K562 (cell line): Measurements from ENCODE around the gene HSPB6. TPM values are rescaled to one million over a fixed set of nuclear protein-coding genes. Genes with fewer than 3 reads are reported as not detected.
A peak's percentile ranks its signal among the peaks of the same experiment; 100 is the strongest.

Experiments used
- ATAC-seq: fragments of 200-7000 bp; cut with Tn5 transposase; 3 replicates; pipeline ENCODE4 v1.9.1; 2020; ENCODE audit warnings: moderate library complexity
- BruUV-seq: library from RNA; stranded (reverse); fragments of 400-500 nt; replicated peaks from 2 replicates; lab custom pipeline; 2021; lab: Mats Ljungman, UMichigan
- CTCF ChIA-PET: fragments of 300-600 bp; formaldehyde crosslinking; extraction: SDS; loops from one replicate; lab custom pipeline; 2021; ENCODE audit warnings: low intra/inter-chr PET ratio; lab: Yijun Ruan, JAX
- POLR2A ChIA-PET: fragments of 300-600, 350-650 bp; sonication (Branson Sonifier 250); formaldehyde crosslinking; extraction: SDS; loops from one replicate; lab custom pipeline; 2021; ENCODE audit warnings: antibody characterized with exemption, inconsistent platforms; lab: Yijun Ruan, JAX
- DNase-seq, 4 experiments: peaks; one replicate each; pipeline versions ENCODE4 v3.0.0 to v3.0.0-alpha.2; 2011 to 2018; ENCODE audit warnings: low spot score in 3 of 4, mixed read lengths in 3 of 4; ENCODE audit errors: extremely low read depth in 1 of 4
- FAIRE-seq: peaks from 2 replicates; lab custom pipeline; 2011; peaks lifted over from hg19 to GRCh38; lab: Jason Lieb, UNC
- H2AFZ ChIP-seq: 2 replicates; pipeline ENCODE4 v1.6.0; 2011; ENCODE audit warnings: low read depth, low read length, control low read depth, inconsistent platforms
- H3K27ac ChIP-seq: fragments of 200-600 bp; 3 replicates; pipeline ENCODE4 v1.8.0; 2011; ENCODE audit warnings: low read depth, mild to moderate bottlenecking, control low read depth, inconsistent platforms, low read length, moderate library complexity, mixed read lengths; ENCODE audit errors: extremely low read depth
- H3K27me3 ChIP-seq, 2 experiments: fragments of 300-600 bp in 1 of 2; 2 replicates in 1 of 2; 3 replicates in 1 of 2; pipeline versions ENCODE4 v1.6.0 to v1.8.0; 2011; ENCODE audit warnings: inconsistent platforms in 2 of 2, low read length in 2 of 2, mild to moderate bottlenecking in 1 of 2, mixed read lengths in 1 of 2, moderate library complexity in 1 of 2; ENCODE audit not compliant: control insufficient read depth in 2 of 2, insufficient read depth in 2 of 2
- H3K36me3 ChIP-seq: fragments of 300-600 bp; 3 replicates; pipeline ENCODE4 v1.8.0; 2011; ENCODE audit warnings: mild to moderate bottlenecking, low read length, inconsistent platforms; ENCODE audit not compliant: control insufficient read depth, insufficient read depth
- H3K4me1 ChIP-seq, 2 experiments: fragments of 200-600 bp in 1 of 2; replicated peaks in 1 of 2; 2 replicates in 1 of 2; 3 replicates in 1 of 2; pipeline versions ENCODE4 v1.5.1 to v1.8.0; 2011; ENCODE audit warnings: inconsistent platforms in 2 of 2, low read length in 2 of 2, mild to moderate bottlenecking in 1 of 2, mixed read lengths in 1 of 2, moderate library complexity in 1 of 2; ENCODE audit not compliant: control insufficient read depth in 2 of 2, insufficient read depth in 2 of 2
- H3K4me2 ChIP-seq: 2 replicates; pipeline ENCODE4 v1.6.1; 2011; ENCODE audit warnings: low read length, control low read depth, inconsistent platforms, mixed read lengths; ENCODE audit not compliant: insufficient read depth
- H3K4me3 ChIP-seq: fragments of 200-600 bp; sonication (generic), shearing (Covaris generic); 2 replicates; pipeline ENCODE4 v1.5.1; 2016; ENCODE audit warnings: control low read depth, inconsistent platforms
- H3K79me2 ChIP-seq: fragments of 200-600 bp; 3 replicates; pipeline ENCODE4 v1.8.0; 2011; ENCODE audit warnings: low read length, inconsistent platforms; ENCODE audit not compliant: control insufficient read depth, insufficient read depth
- H3K9ac ChIP-seq, 2 experiments: 2 replicates each; pipeline versions ENCODE4 v1.6.0 to v1.6.1; 2011; ENCODE audit warnings: low read depth in 2 of 2, low read length in 2 of 2, control low read depth in 1 of 2, inconsistent platforms in 1 of 2, mild to moderate bottlenecking in 1 of 2, mixed read lengths in 1 of 2; ENCODE audit not compliant: insufficient read depth in 1 of 2
- H3K9me1 ChIP-seq: one replicate; pipeline ENCODE4 v1.6.0; 2011; ENCODE audit warnings: inconsistent platforms, mild to moderate bottlenecking, low read length, moderate library complexity; ENCODE audit not compliant: control insufficient read depth, insufficient read depth
- H3K9me3 ChIP-seq: replicated peaks from 2 replicates; pipeline ENCODE4 v1.5.1; 2011; ENCODE audit warnings: low read depth, low read length, inconsistent platforms; ENCODE audit not compliant: control insufficient read depth, insufficient read depth
- H4K20me1 ChIP-seq: replicated peaks from 2 replicates; pipeline ENCODE4 v1.6.1; 2011; ENCODE audit warnings: low read length, inconsistent platforms, mixed read lengths; ENCODE audit not compliant: control insufficient read depth, insufficient read depth
- ESRRA ChIP-seq: fragments of 450-650 bp; IDR thresholded peaks from 2 replicates; pipeline ENCODE4 v1.6.1; 2014; ENCODE audit warnings: low read depth, mild to moderate bottlenecking, moderate library complexity, borderline replicate concordance
- FOXK1 ChIP-seq: sonication (generic); formaldehyde crosslinking; IDR thresholded peaks from 2 replicates; pipeline ENCODE4 v1.8.0; 2022; ENCODE audit warnings: missing genetic modification reagents, mild to moderate bottlenecking, borderline replicate concordance
- POLR2G ChIP-seq: fragments of 200-400 bp; formaldehyde crosslinking; IDR thresholded peaks from 2 replicates; pipeline ENCODE4 v1.6.1; 2017; ENCODE audit warnings: low read depth, mild to moderate bottlenecking, antibody characterized with exemption, low read length, moderate library complexity
- RBFOX2 ChIP-seq: fragments of 200-400 bp; formaldehyde crosslinking; IDR thresholded peaks from 2 replicates; pipeline ENCODE4 v1.6.1; 2017; ENCODE audit warnings: low read depth, mild to moderate bottlenecking, low read length, moderate library complexity
- ZNF212 ChIP-seq: fragments of 450-650 bp; formaldehyde crosslinking; IDR thresholded peaks from 2 replicates; pipeline ENCODE4 v1.4.0; 2020; ENCODE audit warnings: mild to moderate bottlenecking
- WGBS: fragments of 100-300 bp; shearing (Covaris generic); methylation state at CpG from one replicate; pipeline ENCODE4 v1.1.6; 2016; ENCODE audit warnings: low coverage, mixed read lengths; ENCODE audit not compliant: insufficient coverage; ENCODE audit errors: missing lambda C conversion rate; 5-methylcytosine and 5-hydroxymethylcytosine counted together
- in situ Hi-C: fragments of 300-500 bp; cut with MboI; formaldehyde crosslinking; loops from 4 replicates; pipeline ENCODE4 v1.15.0; 2018; ENCODE audit warnings: inconsistent platforms, mixed read lengths
- intact Hi-C: fragments of 100-400 bp; cut with micrococcal nuclease; formaldehyde crosslinking; loops from 2 replicates; pipeline ENCODE4 v1.14.2; 2022
- polyA plus RNA-seq, 8 experiments: library from polyadenylated mRNA; depleted of rRNA in 4 of 8; stranded (reverse) in 5 of 8; unstranded in 3 of 8; fragments of >200 nt; fragmentation: Nextera tagmentation in 2 of 8; fragmentation: Illumina TruSeq in 1 of 8; extraction: Ambion mirVana in 2 of 8; extraction: Trizol in 1 of 8; gene quantifications; 2 replicates each; pipeline versions ENCODE4 v1.2.1 to v1.2.3, GENCODE V29; 2011 to 2014; ENCODE audit warnings: inconsistent platforms in 1 of 8, missing spikeins in 1 of 8
- total RNA-seq, 7 experiments: library from RNA; depleted of rRNA in 6 of 7; stranded (reverse); fragments of >200 nt in 6 of 7; fragmentation: Illumina TruSeq in 2 of 7; extraction: Trizol in 2 of 7; gene quantifications; 2 replicates each; pipeline versions ENCODE4 v1.2.1 to v1.2.3, GENCODE V29; 2011 to 2021; ENCODE audit warnings: low replicate concordance in 1 of 7
- TF ChIP-seq, protein P1 (sequence below): sonication (generic); formaldehyde crosslinking; IDR thresholded peaks from 2 replicates; pipeline ENCODE4 v1.8.0; 2022; ENCODE audit warnings: missing genetic modification reagents, mild to moderate bottlenecking, moderate library complexity, borderline replicate concordance

HSPB6 gene
- total and polyA plus RNA-seq, 9 of the 15 experiments (the other 6 are each of a cell fraction or from before 2014, with no cell fraction given): 0.55 TPM; not detected in 8

DNA sequence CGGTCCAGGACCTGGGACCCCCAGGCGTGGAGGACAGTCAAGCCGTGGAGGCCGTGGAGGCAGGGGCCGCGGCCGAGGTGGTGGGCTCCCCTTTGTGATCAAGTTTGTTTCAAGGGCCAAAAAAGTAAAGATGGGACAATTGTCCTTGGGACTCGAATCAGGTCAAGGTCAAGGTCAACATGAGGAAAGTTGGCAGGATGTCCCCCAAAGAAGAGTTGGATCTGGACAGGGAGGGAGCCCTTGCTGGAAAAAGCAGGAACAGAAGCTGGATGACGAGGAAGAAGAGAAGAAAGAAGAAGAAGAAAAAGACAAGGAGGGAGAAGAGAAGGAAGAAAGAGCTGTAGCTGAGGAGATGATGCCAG is 36.7 kb downstream of the HSPB6 start:
- Histone ChIP-seq H3K27me3 (no peaks in the 10 kb centered on the region), H3K27ac (no peak overlapping the region), H3K9ac (no peak overlapping the region; a peak in 1 of 4 replicates), H3K9me3 (no peaks in the 10 kb centered on the region), H3K4me1 (peaks cover 14 to 53% of the 10 kb centered on the region in 2 experiments), H3K4me2 (no peak overlapping the region), H4K20me1 (0 out of 2 replicates have a peak, but pooled peaks cover 11% of the 10 kb centered on the region), H3K4me3 (no peak overlapping the region), H3K79me2 (peaks cover 33% of the 10 kb centered on the region), H3K9me1 (no peaks in the 10 kb centered on the region), H2AFZ (no peak overlapping the region), H3K36me3 (peaks cover 56% of the 10 kb centered on the region; the same call in 2 of the 3 replicates)
- 99% methylated on average over 9 of the region's 9 CpGs for WGBS
- BruUV-seq: no TSS peak
- intact Hi-C loops (no loop called here), in situ Hi-C loops (no loop called here)
- TF ChIP-seq ZNF212 (CRISPR knock-in tag) (no peak), ESRRA (peak; percentile 73)
- FAIRE-seq (no peak), ATAC-seq (no peak), DNase-seq (no peak)
- ChIA-PET POLR2A (interaction anchor here (0.7 to 1.2 kb wide), 2 partner anchors 17 to 28 kb away, joined by 3 to 5 read pairs; partner anchors contain the start of gene LIN37), CTCF (no interaction called here)

DNA sequence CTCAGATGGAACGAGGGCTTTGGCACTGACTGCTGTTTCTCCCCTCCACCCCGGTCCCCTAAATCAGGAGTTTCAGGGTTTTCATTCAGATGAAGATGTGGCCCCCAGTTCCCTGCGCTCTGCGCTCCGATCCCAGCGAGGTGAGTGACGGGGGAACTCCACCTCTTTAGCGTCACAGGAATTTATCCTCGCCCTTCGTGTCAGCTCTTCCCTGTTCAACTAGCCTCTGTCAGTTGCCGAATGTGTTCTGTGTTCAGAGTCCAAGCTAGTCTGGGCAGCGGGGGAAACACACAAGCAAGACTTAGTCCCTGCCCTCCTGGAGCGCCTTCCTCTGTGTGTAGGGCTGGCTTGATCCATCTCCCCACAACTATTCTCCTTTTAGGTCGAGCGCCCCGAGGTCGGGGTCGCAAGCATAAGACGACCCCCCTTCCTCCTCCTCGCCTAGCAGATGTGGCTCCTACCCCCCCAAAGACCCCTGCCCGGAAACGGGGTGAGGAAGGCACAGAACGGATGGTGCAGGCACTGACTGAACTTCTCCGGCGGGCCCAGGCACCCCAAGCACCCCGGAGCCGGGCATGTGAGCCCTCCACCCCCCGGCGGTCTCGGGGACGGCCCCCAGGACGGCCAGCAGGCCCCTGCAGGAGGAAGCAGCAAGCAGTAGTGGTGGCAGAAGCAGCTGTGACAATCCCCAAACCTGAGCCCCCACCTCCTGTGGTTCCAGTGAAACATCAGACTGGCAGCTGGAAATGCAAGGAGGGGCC is 37.2 kb downstream of the HSPB6 start:
- Histone ChIP-seq H3K36me3 (peaks cover 51% of the 10 kb centered on the region; the same call in 2 of the 3 replicates), H4K20me1 (0 out of 2 replicates have a peak, but pooled peaks cover 11% of the 10 kb centered on the region), H3K27ac (peak overlapping the region; percentile 44; the same call in 1 of the 3 replicates), H3K79me2 (peaks cover 33% of the 10 kb centered on the region), H3K9ac (peak overlapping the region; percentile 85 to 98), H3K9me3 (no peaks in the 10 kb centered on the region), H3K4me1 (peaks cover 14 to 57% of the 10 kb centered on the region in 2 experiments), H3K4me3 (peak overlapping the region; percentile 96), H3K9me1 (no peaks in the 10 kb centered on the region), H3K4me2 (peak overlapping the region; percentile 90), H3K27me3 (peaks cover 0 to 2% of the 10 kb centered on the region in 2 experiments; a peak in 2 of 5 replicates), H2AFZ (no peak overlapping the region)
- intact Hi-C loops (no loop called here), in situ Hi-C loops (no loop called here)
- 88% methylated on average over 24 of the region's 32 CpGs for WGBS
- DNase-seq: no peak
- CTCF ChIA-PET: no interaction called here
- no peak for ATAC-seq
- FAIRE-seq: no peak
- TF ChIP-seq POLR2G (0 out of 2 replicates have a peak, but pooled peaks have one; percentile 37), FOXK1 (CRISPR knock-in tag) (no peak), RBFOX2 (peak; percentile 64)
- TF ChIP-seq, protein P1, sequence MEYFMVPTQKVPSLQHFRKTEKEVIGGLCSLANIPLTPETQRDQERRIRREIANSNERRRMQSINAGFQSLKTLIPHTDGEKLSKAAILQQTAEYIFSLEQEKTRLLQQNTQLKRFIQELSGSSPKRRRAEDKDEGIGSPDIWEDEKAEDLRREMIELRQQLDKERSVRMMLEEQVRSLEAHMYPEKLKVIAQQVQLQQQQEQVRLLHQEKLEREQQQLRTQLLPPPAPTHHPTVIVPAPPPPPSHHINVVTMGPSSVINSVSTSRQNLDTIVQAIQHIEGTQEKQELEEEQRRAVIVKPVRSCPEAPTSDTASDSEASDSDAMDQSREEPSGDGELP (CRISPR knock-in tag): 0 out of 2 replicates have a peak, but pooled peaks have one; percentile 16
- BruUV-seq: no TSS peak
- POLR2A ChIA-PET: interaction anchor here (1.2 to 1.9 kb wide), 3 partner anchors 9 to 404 kb away, joined by 3 to 12 read pairs (median 5); no protein-coding TSS in a partner anchor
